Activated CD8-positive, alpha-beta memory T cell treated with anti-CD3 and anti-CD28 coated beads for 24 hours (primary cell): ENCODE measurements around the gene DCTN2.

Source experiments
- DNase-seq: peaks from one replicate; pipeline ENCODE4 v3.0.0-alpha.2; 2020

Gene DCTN2

DNA sequence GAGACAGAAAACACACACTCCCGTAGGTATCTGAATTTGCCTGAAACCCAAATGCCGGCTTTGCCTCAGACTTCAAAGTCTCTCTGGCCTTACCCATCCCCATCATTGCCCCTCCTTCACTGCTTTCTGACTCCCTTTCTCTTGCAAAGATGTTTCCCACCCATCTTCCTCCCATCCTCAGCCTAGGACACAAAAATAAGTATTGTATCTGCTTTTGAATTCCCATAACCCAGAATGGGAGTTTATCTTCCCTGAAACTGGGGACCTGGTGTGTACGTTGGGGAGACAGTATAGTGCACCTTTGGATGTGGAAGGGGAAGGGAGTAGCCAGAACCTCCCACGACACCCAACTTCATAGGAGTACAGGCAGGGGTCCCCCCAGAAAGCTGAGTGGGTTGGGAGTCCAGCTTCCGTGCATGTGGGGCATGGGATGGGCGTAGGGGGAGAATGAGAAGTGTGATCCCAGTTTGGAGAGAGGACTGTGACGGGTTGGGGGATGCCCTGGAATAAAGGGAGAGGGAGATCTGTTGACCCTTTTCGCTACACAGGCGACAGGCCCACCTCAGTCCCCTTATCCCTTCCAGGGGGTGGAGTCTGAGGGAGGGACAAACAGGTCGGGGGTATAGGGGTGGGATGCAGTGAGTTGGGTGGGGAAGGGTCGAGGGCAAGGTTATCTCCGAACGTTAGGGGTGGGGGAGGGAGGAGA is 2.4 kb upstream of the DCTN2 start:
- DNase-seq = no peak

DNA sequence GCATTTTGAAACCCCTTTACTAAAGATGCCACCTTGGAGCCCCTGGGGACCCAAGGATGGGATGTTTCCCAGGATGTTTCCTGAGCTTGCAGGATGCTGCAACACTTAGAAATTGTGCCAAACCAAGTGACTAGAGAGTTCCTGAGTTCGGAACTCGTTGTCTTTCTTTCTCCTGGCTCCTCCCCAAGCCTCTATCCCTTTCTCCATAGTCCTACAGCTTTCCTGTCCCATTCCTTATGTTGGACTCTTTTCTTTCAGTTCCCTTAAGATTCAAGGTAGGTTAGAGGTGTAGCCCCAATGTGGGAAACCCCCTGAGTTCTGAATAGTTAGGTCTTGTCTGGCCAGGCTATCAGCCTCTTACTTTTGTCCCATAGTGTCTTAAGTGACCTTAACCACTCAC is 1.5 kb upstream of the DCTN2 start:
- no peak for DNase-seq

- DNase-seq = no peak
These were observed 972 bp upstream of the DCTN2 start for GRCh38 chr12:57548013-57548315.

GRCh38 chr12:57547288-57548012 is 458 bp upstream of the DCTN2 start:
- no peak for DNase-seq

- no peak for DNase-seq
These were observed 1.1 kb downstream of the DCTN2 start for GRCh38 chr12:57545809-57546437.

GRCh38 chr12:57543581-57543980 is 3.4 kb downstream of the DCTN2 start:
- no peak for DNase-seq

DNA sequence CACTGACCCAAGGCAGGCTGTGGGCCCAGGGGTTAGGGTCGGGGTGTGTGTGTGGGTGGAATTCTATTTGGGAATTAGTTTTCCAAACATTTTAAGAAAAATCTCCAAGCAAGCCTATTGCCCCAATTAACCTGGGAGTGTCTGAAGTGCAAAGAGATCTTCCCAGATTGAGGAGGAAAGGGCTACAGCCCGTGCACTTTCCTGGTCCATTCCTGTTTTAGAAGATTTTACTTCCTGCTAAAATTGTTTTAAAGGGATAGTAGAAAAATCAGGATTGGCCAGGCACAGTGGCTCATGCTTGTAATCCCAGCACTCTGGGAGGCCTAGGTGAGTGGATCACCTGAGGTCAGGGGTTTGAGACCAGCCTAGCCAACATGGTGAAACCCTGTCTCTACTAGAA is 5.3 kb downstream of the DCTN2 start:
- no peak for DNase-seq

DNA sequence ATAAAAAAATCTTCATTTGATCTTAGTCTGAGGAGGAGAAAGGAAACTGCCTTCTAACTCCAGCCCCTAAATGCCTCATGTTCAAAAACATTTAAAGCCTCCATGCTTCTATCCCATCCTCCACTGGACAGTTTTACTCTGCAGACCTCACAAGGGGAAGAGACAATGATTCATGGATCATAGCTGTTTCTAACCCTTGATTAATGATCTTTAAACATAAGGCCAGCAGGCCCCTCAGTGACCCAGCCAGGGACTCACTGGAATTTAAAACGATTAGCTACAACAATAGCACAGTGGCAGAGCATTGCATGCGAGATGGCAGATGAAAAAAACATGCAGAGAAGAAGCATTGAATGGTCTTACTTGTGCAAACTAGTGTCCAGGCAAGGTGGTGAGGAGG is 6.0 kb downstream of the DCTN2 start:
- DNase-seq = no peak

GRCh38 chr12:57539134-57539768 is 7.7 kb downstream of the DCTN2 start:
- no peak for DNase-seq

DNA sequence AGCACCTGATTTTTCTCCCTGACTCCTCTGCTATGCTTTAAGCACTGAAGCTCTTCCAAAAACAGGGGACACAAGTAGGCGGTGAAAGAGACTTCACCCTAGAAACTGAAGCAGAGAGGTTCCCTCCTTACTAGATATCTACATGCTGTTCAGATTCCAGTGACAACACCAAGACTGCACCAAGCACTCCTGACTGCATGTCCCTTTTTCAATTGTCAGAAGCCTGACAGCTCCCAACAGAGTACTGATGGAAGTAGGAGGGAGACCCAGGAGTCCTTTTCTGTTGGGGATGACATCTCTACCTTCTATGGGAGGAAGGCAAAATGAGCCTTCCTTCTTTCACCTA is 10.4 kb downstream of the DCTN2 start:
- no peak for DNase-seq

GRCh38 chr12:57535764-57536596 is 11.0 kb downstream of the DCTN2 start:
- no peak for DNase-seq

DNA sequence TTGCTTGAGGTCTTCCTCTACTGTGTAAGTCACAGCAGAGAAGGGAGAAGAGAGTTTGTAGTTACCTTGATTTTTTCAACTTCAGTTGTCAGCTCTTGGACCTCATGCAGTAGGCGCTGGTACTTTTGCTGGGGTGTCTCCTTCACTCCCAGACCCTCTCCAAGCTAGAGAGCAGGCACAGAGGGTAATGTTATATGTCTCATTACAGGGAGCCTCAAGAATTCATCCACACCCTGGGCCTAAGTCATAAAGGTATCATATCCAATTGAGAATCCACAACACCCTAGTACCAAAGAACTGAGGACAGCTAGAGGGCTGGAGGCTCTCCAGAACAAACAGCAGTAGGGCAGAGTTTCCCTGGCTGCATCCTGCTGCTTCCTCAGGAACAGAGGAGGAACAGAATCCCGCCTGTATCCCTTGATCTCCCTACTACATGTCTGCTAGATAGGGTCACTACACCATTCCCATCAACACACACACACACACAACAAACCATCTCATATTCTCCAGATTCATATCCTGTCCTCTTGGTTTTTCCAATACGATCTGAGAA is 11.9 kb downstream of the DCTN2 start:
- DNase-seq = no peak

GRCh38 chr12:57534250-57534649 is 12.7 kb downstream of the DCTN2 start:
- no peak for DNase-seq

DNA sequence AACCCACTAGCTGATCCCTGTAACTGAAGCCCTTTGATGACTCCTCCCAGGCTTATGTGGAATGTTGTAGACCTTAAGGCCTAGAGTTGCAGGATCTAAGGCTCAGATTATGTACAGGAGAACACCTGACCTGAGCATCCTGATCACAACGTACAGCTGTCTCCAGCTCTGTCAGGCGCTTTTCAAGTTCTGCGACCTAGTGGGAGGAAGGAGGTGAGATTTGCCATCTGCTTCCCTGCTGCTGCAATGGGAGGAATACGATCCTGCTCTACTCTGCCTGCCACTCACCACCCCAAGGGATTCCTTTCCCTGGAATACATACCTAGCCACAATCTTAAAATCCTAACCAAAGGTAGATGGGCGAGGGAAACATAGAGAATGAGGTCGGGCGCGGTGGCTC is 13.9 kb downstream of the DCTN2 start:
- DNase-seq = no peak

GRCh38 chr12:57531836-57532235 is 15.2 kb downstream of the DCTN2 start:
- no peak for DNase-seq

- DNase-seq = no peak
These were observed 16.4 kb downstream of the DCTN2 start for GRCh38 chr12:57530396-57531142.

DNA sequence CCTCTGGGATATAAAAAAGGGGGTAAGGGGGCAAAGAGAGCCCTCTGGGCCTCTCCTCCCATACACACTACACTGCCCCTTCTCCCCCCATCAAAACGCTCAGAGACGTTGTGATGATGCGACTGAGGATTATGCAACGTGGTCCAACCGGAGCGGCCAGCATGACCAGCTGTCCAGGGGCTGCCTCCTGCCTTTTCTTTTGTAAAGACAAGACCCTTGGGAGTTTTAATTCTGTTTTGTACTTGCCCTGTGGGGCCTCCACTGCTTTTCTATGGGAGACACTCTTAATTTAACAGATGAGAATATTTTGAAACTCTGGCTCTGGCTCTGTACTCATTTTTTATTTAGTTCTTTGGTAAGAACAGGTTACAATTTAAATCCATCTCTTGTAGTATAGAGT is 17.2 kb downstream of the DCTN2 start:
- no peak for DNase-seq

DNA sequence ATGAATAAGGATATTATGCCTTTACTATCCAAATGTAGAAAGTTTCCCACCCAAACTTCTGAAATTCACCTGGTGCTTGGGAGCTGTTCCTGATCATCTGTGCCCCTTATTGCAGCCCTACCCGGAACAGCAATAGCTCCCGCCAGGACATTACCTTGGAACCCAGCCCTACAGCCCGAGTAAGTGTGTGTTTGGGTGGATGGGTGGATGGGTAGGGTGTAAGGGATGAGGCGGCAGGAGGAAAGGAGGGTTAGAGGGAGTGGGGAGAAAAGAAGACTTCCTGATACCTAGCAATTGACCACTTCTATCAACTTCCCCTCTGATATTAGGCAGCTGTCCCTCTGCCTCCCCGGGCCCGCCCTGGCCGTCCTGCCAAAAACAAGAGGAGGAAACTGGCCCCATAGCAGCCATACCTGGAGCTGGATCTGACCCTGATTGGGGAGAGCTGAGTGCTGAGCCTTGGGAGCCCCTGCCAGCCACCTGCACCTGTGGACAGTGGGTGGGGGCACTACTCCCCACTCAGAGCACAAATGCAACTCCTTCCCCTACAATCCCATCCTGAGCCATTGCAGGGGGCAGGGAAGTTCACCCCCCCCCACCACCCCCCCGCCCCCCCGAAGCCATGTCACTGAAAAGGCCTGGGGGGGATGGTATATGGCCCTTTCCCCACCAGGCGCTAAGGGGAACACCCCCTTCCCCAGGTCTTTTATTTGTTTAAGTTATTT is 18.0 kb downstream of the DCTN2 start:
- no peak for DNase-seq

- no peak for DNase-seq
These were observed 18.8 kb downstream of the DCTN2 start for GRCh38 chr12:57528176-57528575.

- DNase-seq = no peak
These were observed 19.8 kb downstream of the DCTN2 start for GRCh38 chr12:57527184-57527583.

GRCh38 chr12:57526477-57527126 is 20.4 kb downstream of the DCTN2 start:
- no peak for DNase-seq
